HepG2 (cell line): ENCODE results near the gene LRRC8E. TPM values are rescaled to one million over a fixed set of nuclear protein-coding genes. Genes with fewer than 3 reads are reported as not detected.

ENCODE experiments used
- CAMTA2 ChIP-seq: sonication (generic); formaldehyde crosslinking; IDR thresholded peaks from 2 replicates; pipeline ENCODE4 v1.4.0; 2020; ENCODE audit warnings: mild to moderate bottlenecking, missing genetic modification reagents, borderline replicate concordance
- KDM3A ChIP-seq: IDR thresholded peaks from 2 replicates; pipeline ENCODE4 v1.6.1; 2018; ENCODE audit warnings: low read depth, missing compliant biosample characterization
- MTA3 ChIP-seq: sonication (generic); formaldehyde crosslinking; IDR thresholded peaks from 2 replicates; pipeline ENCODE4 v1.4.0; 2020; ENCODE audit warnings: missing genetic modification reagents
- PCBP1 ChIP-seq: fragments of 200-400 bp; formaldehyde crosslinking; IDR thresholded peaks from 2 replicates; pipeline ENCODE4 v1.6.1; 2017; ENCODE audit warnings: mild to moderate bottlenecking, low read depth, low read length, borderline replicate concordance
- PHB2 ChIP-seq: fragments of 450-650 bp; IDR thresholded peaks from 2 replicates; pipeline ENCODE4 v1.6.1; 2018; ENCODE audit not compliant: partially characterized antibody
- SIN3B ChIP-seq: fragments of 150-350 bp; IDR thresholded peaks from 2 replicates; pipeline ENCODE4 v1.6.1; 2014; ENCODE audit warnings: low read length
- SNRNP70 ChIP-seq: fragments of 200-400 bp; formaldehyde crosslinking; IDR thresholded peaks from 2 replicates; pipeline ENCODE4 v1.6.1; 2017; ENCODE audit warnings: mild to moderate bottlenecking, low read depth, low read length, moderate library complexity
- STAT5B ChIP-seq: sonication (generic); formaldehyde crosslinking; IDR thresholded peaks from 2 replicates; pipeline ENCODE4 v1.4.0; 2020; ENCODE audit warnings: missing genetic modification reagents
- THYN1 ChIP-seq: sonication (generic); formaldehyde crosslinking; IDR thresholded peaks from 2 replicates; pipeline ENCODE4 v1.8.1; 2023; ENCODE audit warnings: low read depth, mild to moderate bottlenecking, moderate library complexity, missing genetic modification reagents, borderline replicate concordance
- ZNF24 ChIP-seq: fragments of 450-650 bp; IDR thresholded peaks from 2 replicates; pipeline ENCODE4 v1.6.1; 2017; ENCODE audit warnings: antibody characterized with exemption, mild to moderate bottlenecking
- ZNF350 ChIP-seq: sonication (generic); formaldehyde crosslinking; IDR thresholded peaks from 2 replicates; pipeline ENCODE4 v1.4.0; 2020; ENCODE audit warnings: mild to moderate bottlenecking, low read depth, missing genetic modification reagents, borderline replicate concordance
- ZNF557 ChIP-seq: sonication (generic); formaldehyde crosslinking; IDR thresholded peaks from 2 replicates; pipeline ENCODE4 v1.4.0; 2020; ENCODE audit warnings: missing genetic modification reagents
- ZNF720 ChIP-seq: sonication (generic); formaldehyde crosslinking; IDR thresholded peaks from 2 replicates; pipeline ENCODE4 v1.4.0; 2020; ENCODE audit warnings: missing genetic modification reagents
- ZNF816 ChIP-seq: sonication (generic); formaldehyde crosslinking; IDR thresholded peaks from 2 replicates; pipeline ENCODE4 v1.8.0; 2022; ENCODE audit warnings: missing genetic modification reagents, mild to moderate bottlenecking, borderline replicate concordance
- polyA plus RNA-seq, 8 experiments: library from polyadenylated mRNA; depleted of rRNA in 3 of 8; stranded (reverse) in 7 of 8; unstranded in 1 of 8; fragments of >200 nt; fragmentation: Illumina TruSeq in 4 of 8; extraction: Trizol in 4 of 8; gene quantifications; 2 replicates each; pipeline versions ENCODE4 v1.2.1 to v1.2.3, GENCODE V29; 2011 to 2016; ENCODE audit warnings: low read depth in 4 of 8, missing spikeins in 1 of 8, mixed read lengths in 1 of 8; ENCODE audit not compliant: insufficient read depth in 1 of 8
- total RNA-seq, 5 experiments: library from RNA; depleted of rRNA; stranded (reverse); fragments of >200 nt; fragmentation: Illumina TruSeq; extraction: Trizol; gene quantifications; 2 replicates each; pipeline ENCODE4 v1.2.3, GENCODE V29; 2016; ENCODE audit warnings: low read depth in 1 of 5
- TF ChIP-seq, protein P1 (sequence below): sonication (generic); formaldehyde crosslinking; IDR thresholded peaks from 2 replicates; pipeline ENCODE4 v1.5.0; 2020; ENCODE audit warnings: mild to moderate bottlenecking, missing genetic modification reagents
- TF ChIP-seq, protein P2 (sequence below): IDR thresholded peaks from 2 replicates; pipeline ENCODE4 v1.6.1; 2012; ENCODE audit warnings: low read length, improper control_type of control experiment
- TF ChIP-seq, protein P3 (sequence below): IDR thresholded peaks from 2 replicates; pipeline ENCODE4 v1.6.1; 2016; ENCODE audit warnings: missing compliant biosample characterization, missing genetic modification reagents, borderline replicate concordance
- TF ChIP-seq, protein P4 (sequence below): sonication (generic); formaldehyde crosslinking; IDR thresholded peaks from 2 replicates; pipeline ENCODE4 v1.4.0; 2020; ENCODE audit warnings: missing genetic modification reagents

Gene LRRC8E
- total and polyA plus RNA-seq, 2 of the 13 experiments (the other 11 are each of a cell fraction or from before 2014, with no cell fraction given), result 8.0 to 10.3 TPM

DNA sequence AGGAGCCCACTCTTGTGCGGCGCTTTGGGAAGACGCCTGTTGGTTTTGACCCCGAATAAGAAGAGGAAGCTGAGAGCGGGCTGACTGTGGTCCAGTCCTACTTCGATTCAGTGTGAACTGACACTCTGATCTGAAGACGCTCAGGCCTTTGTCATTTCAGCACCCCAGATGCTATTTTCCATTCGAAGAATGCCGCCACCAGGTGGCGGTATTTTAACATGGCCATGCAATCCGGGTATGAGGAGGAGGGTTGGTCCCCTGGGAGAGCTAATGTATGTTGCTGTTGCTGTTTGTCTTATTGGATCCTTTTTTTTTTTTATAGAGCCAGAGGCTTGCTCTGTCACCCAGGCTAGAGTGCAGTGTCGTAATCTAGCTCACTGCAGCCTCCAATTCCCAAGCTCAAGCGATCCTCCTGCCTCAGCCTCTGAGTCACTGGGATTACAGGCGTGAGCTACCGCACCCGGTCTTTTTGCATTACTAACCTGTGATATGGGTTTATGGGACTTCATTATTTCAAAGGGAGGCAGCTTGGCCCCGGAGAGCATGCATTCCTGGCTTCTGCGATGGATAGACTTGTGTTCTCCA lies 56.0 kb downstream of the LRRC8E start (continued):
- TF ChIP-seq, protein P1, sequence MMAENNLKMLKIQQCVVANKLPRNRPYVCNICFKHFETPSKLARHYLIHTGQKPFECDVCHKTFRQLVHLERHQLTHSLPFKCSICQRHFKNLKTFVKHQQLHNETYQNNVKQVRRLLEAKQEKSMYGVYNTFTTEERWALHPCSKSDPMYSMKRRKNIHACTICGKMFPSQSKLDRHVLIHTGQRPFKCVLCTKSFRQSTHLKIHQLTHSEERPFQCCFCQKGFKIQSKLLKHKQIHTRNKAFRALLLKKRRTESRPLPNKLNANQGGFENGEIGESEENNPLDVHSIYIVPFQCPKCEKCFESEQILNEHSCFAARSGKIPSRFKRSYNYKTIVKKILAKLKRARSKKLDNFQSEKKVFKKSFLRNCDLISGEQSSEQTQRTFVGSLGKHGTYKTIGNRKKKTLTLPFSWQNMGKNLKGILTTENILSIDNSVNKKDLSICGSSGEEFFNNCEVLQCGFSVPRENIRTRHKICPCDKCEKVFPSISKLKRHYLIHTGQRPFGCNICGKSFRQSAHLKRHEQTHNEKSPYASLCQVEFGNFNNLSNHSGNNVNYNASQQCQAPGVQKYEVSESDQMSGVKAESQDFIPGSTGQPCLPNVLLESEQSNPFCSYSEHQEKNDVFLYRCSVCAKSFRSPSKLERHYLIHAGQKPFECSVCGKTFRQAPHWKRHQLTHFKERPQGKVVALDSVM (CRISPR knock-in tag), result peak; percentile 89
- TF ChIP-seq SIN3B (0 out of 2 replicates have a peak, but pooled peaks have one; percentile 7), ZNF350 (CRISPR knock-in tag) (no peak), ZNF816 (CRISPR knock-in tag) (0 out of 2 replicates have a peak, but pooled peaks have one; percentile 10), PCBP1 (no peak), MTA3 (CRISPR knock-in tag) (no peak), PHB2 (no peak), THYN1 (CRISPR knock-in tag) (no peak), STAT5B (CRISPR knock-in tag) (0 out of 2 replicates have a peak, but pooled peaks have one; percentile 33), CAMTA2 (CRISPR knock-in tag) (no peak), ZNF24 (no peak), KDM3A (CRISPR knock-in tag) (no peak), SNRNP70 (no peak), ZNF557 (CRISPR knock-in tag) (no peak), ZNF720 (CRISPR knock-in tag) (no peak)
- TF ChIP-seq, protein P2, sequence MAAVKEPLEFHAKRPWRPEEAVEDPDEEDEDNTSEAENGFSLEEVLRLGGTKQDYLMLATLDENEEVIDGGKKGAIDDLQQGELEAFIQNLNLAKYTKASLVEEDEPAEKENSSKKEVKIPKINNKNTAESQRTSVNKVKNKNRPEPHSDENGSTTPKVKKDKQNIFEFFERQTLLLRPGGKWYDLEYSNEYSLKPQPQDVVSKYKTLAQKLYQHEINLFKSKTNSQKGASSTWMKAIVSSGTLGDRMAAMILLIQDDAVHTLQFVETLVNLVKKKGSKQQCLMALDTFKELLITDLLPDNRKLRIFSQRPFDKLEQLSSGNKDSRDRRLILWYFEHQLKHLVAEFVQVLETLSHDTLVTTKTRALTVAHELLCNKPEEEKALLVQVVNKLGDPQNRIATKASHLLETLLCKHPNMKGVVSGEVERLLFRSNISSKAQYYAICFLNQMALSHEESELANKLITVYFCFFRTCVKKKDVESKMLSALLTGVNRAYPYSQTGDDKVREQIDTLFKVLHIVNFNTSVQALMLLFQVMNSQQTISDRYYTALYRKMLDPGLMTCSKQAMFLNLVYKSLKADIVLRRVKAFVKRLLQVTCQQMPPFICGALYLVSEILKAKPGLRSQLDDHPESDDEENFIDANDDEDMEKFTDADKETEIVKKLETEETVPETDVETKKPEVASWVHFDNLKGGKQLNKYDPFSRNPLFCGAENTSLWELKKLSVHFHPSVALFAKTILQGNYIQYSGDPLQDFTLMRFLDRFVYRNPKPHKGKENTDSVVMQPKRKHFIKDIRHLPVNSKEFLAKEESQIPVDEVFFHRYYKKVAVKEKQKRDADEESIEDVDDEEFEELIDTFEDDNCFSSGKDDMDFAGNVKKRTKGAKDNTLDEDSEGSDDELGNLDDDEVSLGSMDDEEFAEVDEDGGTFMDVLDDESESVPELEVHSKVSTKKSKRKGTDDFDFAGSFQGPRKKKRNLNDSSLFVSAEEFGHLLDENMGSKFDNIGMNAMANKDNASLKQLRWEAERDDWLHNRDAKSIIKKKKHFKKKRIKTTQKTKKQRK, result no peak
- TF ChIP-seq, protein P3, sequence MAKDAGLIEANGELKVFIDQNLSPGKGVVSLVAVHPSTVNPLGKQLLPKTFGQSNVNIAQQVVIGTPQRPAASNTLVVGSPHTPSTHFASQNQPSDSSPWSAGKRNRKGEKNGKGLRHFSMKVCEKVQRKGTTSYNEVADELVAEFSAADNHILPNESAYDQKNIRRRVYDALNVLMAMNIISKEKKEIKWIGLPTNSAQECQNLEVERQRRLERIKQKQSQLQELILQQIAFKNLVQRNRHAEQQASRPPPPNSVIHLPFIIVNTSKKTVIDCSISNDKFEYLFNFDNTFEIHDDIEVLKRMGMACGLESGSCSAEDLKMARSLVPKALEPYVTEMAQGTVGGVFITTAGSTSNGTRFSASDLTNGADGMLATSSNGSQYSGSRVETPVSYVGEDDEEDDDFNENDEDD (CRISPR knock-in tag), result no peak
- TF ChIP-seq, protein P4, sequence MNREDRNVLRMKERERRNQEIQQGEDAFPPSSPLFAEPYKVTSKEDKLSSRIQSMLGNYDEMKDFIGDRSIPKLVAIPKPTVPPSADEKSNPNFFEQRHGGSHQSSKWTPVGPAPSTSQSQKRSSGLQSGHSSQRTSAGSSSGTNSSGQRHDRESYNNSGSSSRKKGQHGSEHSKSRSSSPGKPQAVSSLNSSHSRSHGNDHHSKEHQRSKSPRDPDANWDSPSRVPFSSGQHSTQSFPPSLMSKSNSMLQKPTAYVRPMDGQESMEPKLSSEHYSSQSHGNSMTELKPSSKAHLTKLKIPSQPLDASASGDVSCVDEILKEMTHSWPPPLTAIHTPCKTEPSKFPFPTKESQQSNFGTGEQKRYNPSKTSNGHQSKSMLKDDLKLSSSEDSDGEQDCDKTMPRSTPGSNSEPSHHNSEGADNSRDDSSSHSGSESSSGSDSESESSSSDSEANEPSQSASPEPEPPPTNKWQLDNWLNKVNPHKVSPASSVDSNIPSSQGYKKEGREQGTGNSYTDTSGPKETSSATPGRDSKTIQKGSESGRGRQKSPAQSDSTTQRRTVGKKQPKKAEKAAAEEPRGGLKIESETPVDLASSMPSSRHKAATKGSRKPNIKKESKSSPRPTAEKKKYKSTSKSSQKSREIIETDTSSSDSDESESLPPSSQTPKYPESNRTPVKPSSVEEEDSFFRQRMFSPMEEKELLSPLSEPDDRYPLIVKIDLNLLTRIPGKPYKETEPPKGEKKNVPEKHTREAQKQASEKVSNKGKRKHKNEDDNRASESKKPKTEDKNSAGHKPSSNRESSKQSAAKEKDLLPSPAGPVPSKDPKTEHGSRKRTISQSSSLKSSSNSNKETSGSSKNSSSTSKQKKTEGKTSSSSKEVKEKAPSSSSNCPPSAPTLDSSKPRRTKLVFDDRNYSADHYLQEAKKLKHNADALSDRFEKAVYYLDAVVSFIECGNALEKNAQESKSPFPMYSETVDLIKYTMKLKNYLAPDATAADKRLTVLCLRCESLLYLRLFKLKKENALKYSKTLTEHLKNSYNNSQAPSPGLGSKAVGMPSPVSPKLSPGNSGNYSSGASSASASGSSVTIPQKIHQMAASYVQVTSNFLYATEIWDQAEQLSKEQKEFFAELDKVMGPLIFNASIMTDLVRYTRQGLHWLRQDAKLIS, result no peak
